Ecto neural progenitor cell (in vitro differentiated cells): ENCODE data around the gene RAB13.

Experiments
- DNase-seq: peaks from one replicate; pipeline ENCODE4 v3.0.0-alpha.2; 2018; ENCODE audit warnings: low spot score

RAB13 gene

DNA sequence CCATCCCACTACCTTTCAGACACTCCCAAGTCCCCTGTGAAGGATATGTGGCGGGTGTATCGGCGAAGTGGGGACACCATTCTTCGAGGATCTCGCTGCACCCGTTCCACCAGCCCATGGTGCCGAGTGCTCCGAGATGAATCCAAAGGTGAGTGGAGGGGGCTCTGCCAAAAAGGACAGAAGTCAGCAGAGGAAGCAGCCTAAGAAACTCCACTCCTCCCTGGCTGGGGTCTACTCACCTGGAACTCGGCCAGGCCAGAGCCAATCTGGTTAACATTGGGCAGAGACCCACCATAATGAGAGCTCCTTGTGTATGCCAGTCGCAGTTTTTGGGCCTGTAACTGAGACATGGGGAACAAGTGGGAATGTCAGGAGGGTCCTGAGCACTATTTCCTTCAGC is 31.3 kb downstream of the RAB13 start:
- DNase-seq, result no peak

GRCh38 chr1:153953859-153954365 is 32.2 kb downstream of the RAB13 start:
- no peak for DNase-seq

- DNase-seq, result no peak
These were observed 34.3 kb downstream of the RAB13 start for GRCh38 chr1:153951801-153952200.

DNA sequence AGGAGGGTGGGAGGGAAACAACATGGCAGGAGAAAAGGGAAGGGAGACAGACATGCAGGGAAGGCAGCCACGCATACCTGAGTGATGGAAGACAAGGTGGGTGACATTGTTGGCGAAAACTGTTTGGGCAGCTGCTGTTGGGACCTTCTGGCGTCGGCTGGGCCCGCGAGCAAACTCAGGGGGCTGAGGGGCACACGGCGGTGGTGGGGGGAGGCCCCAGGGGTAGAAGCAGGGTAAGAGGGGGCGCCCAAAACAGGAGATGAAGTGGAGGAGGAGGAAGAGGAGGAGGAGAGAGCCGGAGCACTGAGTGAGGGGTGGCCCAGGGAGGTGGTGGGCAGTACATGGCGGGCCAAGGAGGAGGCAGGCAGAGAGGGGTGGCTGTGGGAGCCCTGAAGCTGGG is 35.0 kb downstream of the RAB13 start:
- no peak for DNase-seq

- DNase-seq, result peak; percentile 88
These were observed 39.4 kb downstream of the RAB13 start, which contains the start of gene DENND4B for GRCh38 chr1:153946622-153947241. TSS of gene DENND4B (minus strand) at chr1:153946718. CDS start at chr1:153944374, 2,344 bp downstream.

- DNase-seq, result peak; percentile 66
These were observed 40.1 kb downstream of the RAB13 start for GRCh38 chr1:153945795-153946621.

GRCh38 chr1:153945131-153945794 is 40.9 kb downstream of the RAB13 start:
- DNase-seq, result no peak

DNA sequence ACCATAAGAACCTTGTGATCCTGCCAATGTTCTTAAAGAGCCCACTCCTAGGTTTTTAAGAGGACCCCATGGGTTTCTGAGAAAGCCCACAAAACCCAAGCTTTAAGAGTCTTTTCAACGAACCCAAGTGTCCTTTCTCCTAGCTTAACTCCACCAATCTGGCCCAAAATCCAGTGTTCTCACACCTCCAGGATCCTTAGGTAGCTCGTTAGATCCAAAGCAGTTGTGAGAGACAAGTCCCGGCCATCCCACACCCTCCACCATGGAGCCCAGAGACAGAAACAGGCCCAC is 41.4 kb downstream of the RAB13 start:
- no peak for DNase-seq

- DNase-seq, result no peak
These were observed 41.9 kb downstream of the RAB13 start for GRCh38 chr1:153944005-153944826.

DNA sequence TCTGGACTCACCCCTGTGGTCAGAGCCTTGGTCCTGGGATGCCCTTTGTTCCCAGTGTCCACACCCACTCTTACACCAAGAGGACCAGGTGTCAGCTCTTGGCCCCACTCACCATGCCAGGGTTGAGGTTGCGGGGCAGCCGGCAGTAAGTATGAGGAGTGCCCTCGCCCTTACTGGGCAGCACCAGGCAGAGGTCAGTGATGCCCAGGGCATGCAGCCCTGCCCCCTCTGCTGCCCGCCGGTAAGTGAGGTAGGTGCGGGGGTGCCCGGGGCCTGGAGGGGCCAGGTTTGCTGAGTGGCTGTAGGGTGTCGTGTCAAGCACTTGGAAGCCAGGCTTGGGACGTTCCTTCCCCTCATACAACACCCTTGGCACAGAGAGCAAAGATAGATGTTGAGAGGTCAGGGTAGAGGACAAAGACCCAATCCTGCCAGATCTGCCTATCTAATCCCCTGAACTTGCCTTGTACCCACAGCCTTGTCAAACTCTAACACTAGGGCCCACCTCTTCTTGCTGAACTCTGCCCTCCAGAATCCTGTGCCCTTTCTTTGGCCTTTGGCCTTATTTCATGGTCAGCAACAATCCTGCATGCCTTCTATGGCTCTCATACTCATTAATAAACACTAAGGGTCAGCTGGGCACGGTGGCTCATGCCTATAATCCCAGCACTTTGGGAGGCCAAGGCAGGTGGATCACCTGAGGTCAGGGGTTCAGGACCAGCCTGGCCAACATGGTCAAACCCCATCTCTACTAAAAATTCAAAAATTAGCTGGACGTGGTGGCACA is 43.2 kb downstream of the RAB13 start:
- no peak for DNase-seq

DNA sequence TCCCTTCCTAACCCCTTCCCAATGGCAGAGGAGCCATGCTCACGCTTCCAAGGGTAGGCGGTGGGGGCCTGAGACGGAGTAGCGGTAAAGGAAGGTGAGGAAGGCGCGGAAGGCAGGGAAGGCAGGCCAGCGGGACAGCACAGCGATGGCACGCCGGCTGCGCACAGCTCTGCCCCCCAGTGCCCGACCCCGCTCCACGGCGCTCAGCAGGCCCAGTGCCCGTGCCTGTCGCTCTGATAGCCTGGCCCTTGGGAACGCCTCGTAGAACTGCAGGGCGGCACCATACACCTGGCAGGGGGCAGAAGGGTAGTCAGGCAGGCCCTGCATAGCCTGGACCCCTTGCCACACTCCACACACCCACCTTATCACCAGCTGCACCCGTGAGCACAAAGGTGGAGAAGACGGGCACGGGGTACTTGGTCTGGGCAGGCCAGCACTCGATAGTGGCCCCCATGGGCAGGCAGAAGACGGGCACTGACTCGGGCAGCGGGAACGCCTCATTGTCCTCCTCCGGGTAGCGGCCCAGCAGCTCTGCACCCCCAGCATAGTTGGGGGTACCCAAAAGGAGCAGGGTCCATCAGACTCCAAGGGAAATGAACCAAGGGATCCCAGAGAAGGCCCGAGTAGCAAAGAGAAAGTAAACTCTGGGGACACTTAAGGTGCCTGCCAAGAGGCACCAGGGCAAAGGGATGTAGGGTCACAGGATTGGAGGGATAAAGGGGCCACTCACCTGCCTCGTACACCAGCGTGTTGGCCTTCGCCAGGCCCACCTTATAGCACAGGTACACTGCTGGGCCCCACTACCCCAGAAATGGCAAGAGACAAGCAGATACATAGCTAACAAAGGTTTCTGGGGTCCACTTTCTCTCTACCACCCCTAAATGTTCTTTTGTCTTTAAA is 44.1 kb downstream of the RAB13 start:
- DNase-seq, result no peak

DNA sequence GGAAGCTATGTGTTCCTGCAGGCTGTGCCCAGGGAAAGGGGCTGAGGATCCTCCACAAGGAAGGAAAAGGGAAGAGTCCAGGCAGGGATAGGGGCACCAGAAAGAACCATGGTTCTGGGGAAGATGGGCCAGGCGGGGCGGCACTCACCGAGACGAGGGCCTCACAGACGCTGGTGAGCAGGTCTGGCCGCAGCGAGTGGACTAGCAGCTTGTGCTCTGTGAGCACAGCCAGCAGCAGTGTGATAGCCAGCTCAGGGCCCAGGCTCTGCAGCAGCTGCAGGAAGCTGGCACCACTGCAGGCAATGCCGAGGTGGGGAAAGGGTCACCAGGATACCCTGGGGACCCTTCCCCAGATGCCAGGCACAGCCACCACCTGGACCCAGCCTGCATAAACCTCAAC is 45.4 kb downstream of the RAB13 start:
- no peak for DNase-seq

GRCh38 chr1:153939476-153939875 is 46.7 kb downstream of the RAB13 start:
- DNase-seq, result no peak

- no peak for DNase-seq
These were observed 47.1 kb downstream of the RAB13 start for GRCh38 chr1:153938996-153939395.

DNA sequence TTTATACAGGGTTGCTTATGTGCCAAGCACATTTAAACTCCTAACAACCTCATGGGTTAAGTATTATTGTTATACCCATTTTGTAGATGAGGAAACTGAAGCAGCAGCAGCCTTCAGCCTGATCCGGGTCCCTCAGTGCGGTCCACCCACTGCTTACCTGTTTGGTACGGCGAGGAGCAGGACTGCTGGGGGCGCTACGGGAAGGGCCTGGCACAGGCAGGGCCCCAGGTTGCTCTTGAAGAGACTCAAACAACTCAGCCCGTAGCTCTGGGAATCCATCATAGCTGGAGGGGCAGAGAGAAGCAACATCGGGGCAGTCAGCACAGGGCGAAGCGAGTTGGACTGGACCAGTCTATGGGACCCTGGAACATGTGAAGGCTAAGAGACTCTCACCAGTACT is 48.8 kb downstream of the RAB13 start:
- no peak for DNase-seq

- no peak for DNase-seq
These were observed 49.9 kb downstream of the RAB13 start for GRCh38 chr1:153936011-153936802.

- DNase-seq, result no peak
These were observed 51.4 kb downstream of the RAB13 start for GRCh38 chr1:153934746-153935145.

GRCh38 chr1:153933955-153934354 is 52.2 kb downstream of the RAB13 start:
- no peak for DNase-seq

DNA sequence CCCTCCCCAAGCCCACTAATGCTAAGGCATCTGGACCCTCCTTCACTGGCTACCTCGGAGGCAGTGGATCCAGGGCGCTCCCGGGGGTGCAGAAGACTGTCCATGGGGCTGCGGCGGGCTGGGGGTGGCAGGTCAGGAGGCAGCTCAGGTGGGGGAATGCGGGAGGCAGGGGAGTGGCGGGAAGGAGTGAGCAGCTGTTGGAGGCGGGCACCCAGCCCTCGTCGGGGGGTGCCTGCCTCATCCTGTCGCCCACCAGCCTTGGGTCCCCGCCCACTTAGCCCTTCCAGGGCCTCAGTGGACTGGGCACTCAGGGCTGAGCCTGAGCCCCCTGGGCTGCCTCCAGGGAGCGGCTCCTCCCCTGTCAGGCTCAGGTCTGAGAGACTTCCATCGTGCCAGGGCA is 52.7 kb downstream of the RAB13 start:
- no peak for DNase-seq
